B cell (primary cell): ENCODE measurements around the gene RPP25L.

Experiments used
- EZH2 ChIP-seq: IDR thresholded peaks from 2 replicates; pipeline ENCODE4 v1.6.1; 2012; ENCODE audit warnings: borderline replicate concordance, low read depth, mild to moderate bottlenecking, moderate library complexity, low read length; ENCODE audit not compliant: insufficient read depth, poor library complexity, severe bottlenecking
- TF ChIP-seq, protein P1 (sequence below): fragments of 200-600 bp; IDR thresholded peaks from one replicate; pipeline ENCODE4 v1.8.0; 2022; ENCODE audit warnings: antibody characterized with exemption, mild to moderate bottlenecking

GRCh38 chr9:34647084-34647403, 35.1 kb upstream of the RPP25L start:
- TF ChIP-seq, protein P1, sequence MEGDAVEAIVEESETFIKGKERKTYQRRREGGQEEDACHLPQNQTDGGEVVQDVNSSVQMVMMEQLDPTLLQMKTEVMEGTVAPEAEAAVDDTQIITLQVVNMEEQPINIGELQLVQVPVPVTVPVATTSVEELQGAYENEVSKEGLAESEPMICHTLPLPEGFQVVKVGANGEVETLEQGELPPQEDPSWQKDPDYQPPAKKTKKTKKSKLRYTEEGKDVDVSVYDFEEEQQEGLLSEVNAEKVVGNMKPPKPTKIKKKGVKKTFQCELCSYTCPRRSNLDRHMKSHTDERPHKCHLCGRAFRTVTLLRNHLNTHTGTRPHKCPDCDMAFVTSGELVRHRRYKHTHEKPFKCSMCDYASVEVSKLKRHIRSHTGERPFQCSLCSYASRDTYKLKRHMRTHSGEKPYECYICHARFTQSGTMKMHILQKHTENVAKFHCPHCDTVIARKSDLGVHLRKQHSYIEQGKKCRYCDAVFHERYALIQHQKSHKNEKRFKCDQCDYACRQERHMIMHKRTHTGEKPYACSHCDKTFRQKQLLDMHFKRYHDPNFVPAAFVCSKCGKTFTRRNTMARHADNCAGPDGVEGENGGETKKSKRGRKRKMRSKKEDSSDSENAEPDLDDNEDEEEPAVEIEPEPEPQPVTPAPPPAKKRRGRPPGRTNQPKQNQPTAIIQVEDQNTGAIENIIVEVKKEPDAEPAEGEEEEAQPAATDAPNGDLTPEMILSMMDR: no peak
- no peak for TF ChIP-seq EZH2
